Fibroblast of mammary gland (primary cell): ENCODE measurements around the gene NETO2.

Experiments
- DNase-seq: peaks from one replicate; pipeline ENCODE4 v3.0.0-alpha.2; 2010; ENCODE audit warnings: low read depth
- H3K4me3 ChIP-seq: 2 replicates; pipeline ENCODE4 v1.5.1; 2011; ENCODE audit warnings: low read depth, mild to moderate bottlenecking, low read length, moderate library complexity; ENCODE audit not compliant: control insufficient read depth
- CTCF ChIP-seq: conservative IDR thresholded peaks from 2 replicates; pipeline ENCODE4 v1.5.1; 2011; ENCODE audit warnings: low read depth, low read length, inconsistent platforms; ENCODE audit not compliant: control insufficient read depth, insufficient read depth

The NETO2 gene

DNA sequence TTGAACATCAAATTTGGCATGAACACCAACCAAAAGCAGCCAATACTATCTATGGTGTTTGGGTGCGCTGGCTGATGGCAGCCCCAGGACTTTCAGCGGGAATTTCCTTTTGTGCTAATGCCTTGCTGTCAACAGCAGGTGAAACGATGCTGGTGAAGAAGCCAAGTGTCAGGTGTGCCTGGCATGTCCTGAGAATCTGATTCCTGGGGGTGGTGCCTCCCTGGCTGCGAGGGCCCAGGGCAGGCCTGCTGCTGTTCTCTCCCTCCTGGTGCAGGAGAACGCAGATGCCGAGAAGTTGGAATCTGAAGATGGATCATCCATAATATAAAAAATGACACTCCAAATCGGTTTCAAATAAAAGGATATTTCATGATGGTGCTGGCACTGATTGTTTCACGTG lies 108.3 kb downstream of the NETO2 start:
- no peak for DNase-seq
- no peak for TF ChIP-seq CTCF
- no peak overlapping the region for H3K4me3 ChIP-seq

DNA sequence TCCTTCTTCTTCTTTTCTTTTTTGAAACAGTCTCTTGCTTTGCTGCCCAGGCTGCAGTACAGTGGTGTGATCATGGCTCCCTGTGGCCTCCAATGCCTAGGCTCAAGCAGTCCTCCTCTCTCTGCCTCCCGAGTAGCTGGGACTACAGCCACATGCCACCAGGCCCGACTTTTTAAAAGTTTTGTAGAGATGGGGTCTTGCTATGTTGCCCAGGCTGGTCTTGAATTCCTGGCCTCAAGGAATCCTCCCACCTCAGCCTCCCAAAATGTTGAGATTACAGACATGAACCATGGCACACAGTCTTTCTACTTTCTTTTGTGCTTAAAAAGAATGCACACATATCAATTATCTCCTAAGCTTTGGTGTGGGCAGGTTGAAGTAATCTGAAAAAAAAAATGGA lies 109.3 kb downstream of the NETO2 start:
- no peak overlapping the region for H3K4me3 ChIP-seq
- no peak for TF ChIP-seq CTCF
- DNase-seq: no peak

DNA sequence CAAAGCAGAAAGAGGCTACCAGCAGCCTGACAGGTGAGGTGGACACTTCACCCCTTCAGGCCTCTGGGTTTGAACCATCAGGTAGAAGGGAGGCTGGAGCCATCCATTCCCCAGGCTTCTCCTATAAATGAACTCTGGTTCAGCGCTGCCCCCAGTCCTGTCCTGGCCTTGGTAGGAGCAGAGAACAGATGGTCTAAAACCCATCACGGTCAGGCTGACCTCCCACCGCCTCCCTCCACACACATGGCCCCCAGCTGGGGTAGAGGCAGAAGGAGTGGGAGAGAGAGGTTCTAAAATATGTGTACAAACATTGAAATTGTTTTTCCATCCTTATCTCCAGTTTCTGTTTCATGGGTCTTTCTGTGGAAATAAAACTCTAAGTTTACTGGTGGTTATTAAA lies 110.6 kb downstream of the NETO2 start:
- DNase-seq: no peak
- no peak for TF ChIP-seq CTCF
- H3K4me3 ChIP-seq: no peak overlapping the region

- no peak for TF ChIP-seq CTCF
- no peak for DNase-seq
- no peak overlapping the region for H3K4me3 ChIP-seq
Measured at GRCh38 chr16:47029724-47030123, 114.0 kb downstream of the NETO2 start.

GRCh38 chr16:47028767-47029377 lies 114.9 kb downstream of the NETO2 start:
- TF ChIP-seq CTCF: no peak
- no peak overlapping the region for H3K4me3 ChIP-seq
- DNase-seq: no peak
